ENCODE measurements around the gene KRTAP10-4.

- TF ChIP-seq CTCF (conservative IDR thresholded peaks at IDR 0.05; ENCODE audit: low read length) (no peak), EZH2phosphoT487 (IDR thresholded peaks at IDR 0.05; ENCODE audit: borderline replicate concordance, low read depth, low read length) (no peak)
These were observed 20.3 kb downstream of the KRTAP10-4 start for GRCh38 chr21:44593598-44594405.

Data from OCI-LY7 (cell line).